ENCODE measurements around the gene BMPR1A. TPM values are rescaled to one million over a fixed set of nuclear protein-coding genes. Genes with fewer than 3 reads are reported as not detected.

Gene BMPR1A
- total and polyA plus RNA-seq, 12 donors, result 4.4 to 55.9 (median 27.0) TPM

- Histone ChIP-seq H3K9me3 (replicated peaks in 1 of 3) (no peaks in the 10 kb centered on the region), H3K4me1 (replicated peaks in 1 of 2) (peaks cover 18 to 44% of the 10 kb centered on the region in 2 donors), H3K27me3 (no peaks in the 10 kb centered on the region), H3K36me3 (replicated peaks in 1 of 2) (no peaks in the 10 kb centered on the region), H3K4me3 (peak overlapping the region in 1 of 4 donors; percentile 89), H3K27ac (peak overlapping the region in 1 of 5 donors; percentile 2)
- no peak for DNase-seq
- TF ChIP-seq POLR2A (IDR thresholded peaks at IDR 0.05) (no peak), CTCF (IDR thresholded peaks at IDR 0.05) (no peak)
- intact Hi-C loops (cut with DNase I), result no loop called here
- WGBS, 4 donors, result 25 to 52% (median 37%) methylated on average over 3 of the region's 3 CpGs
Measured at GRCh38 chr10:86759073-86759672, 2.8 kb downstream of the BMPR1A start.

GRCh38 chr10:86763404-86763803 is 7.0 kb downstream of the BMPR1A start:
- Histone ChIP-seq H3K36me3 (replicated peaks in 1 of 2) (no peaks in the 10 kb centered on the region), H3K4me1 (replicated peaks in 1 of 2) (peaks cover 8 to 30% of the 10 kb centered on the region in 2 donors), H3K27me3 (no peaks in the 10 kb centered on the region), H3K4me3 (no peak overlapping the region), H3K9me3 (replicated peaks in 1 of 3) (no peaks in the 10 kb centered on the region), H3K27ac (no peak overlapping the region)
- WGBS, 4 donors, result 44 to 63% (median 50%) methylated on average over 5 of the region's 5 CpGs
- TF ChIP-seq CTCF (IDR thresholded peaks at IDR 0.05) (no peak), POLR2A (IDR thresholded peaks at IDR 0.05) (no peak)
- intact Hi-C loops (cut with DNase I), result no loop called here
- DNase-seq, result peak in 2 of 7 donors; percentile 38 to 42

- intact Hi-C loops (cut with DNase I), result no loop called here
- H3K36me3 ChIP-seq (replicated peaks in 1 of 2), result no peaks in the 10 kb centered on the region
- H3K4me3 ChIP-seq, result no peak overlapping the region
- WGBS, 4 donors, result 87 to 94% (median 91%) methylated on average over 2 of the region's 2 CpGs
- H3K4me1 ChIP-seq (replicated peaks in 1 of 2), result peaks cover 0 to 29% of the 10 kb centered on the region in 2 donors
- no peak for DNase-seq
- H3K9me3 ChIP-seq (replicated peaks in 1 of 3), result no peaks in the 10 kb centered on the region
- H3K27me3 ChIP-seq, result no peaks in the 10 kb centered on the region
- no peak overlapping the region for H3K27ac ChIP-seq
- TF ChIP-seq CTCF (IDR thresholded peaks at IDR 0.05), result no peak
- TF ChIP-seq POLR2A (IDR thresholded peaks at IDR 0.05), result no peak
Measured at GRCh38 chr10:86765548-86765947, 9.1 kb downstream of the BMPR1A start.

- Histone ChIP-seq H3K36me3 (replicated peaks in 1 of 2) (no peaks in the 10 kb centered on the region), H3K27me3 (no peaks in the 10 kb centered on the region), H3K9me3 (replicated peaks in 1 of 3) (no peaks in the 10 kb centered on the region), H3K27ac (no peak overlapping the region), H3K4me3 (no peak overlapping the region), H3K4me1 (replicated peaks in 1 of 2) (peaks cover 0 to 14% of the 10 kb centered on the region in 2 donors)
- TF ChIP-seq CTCF (IDR thresholded peaks at IDR 0.05) (no peak), POLR2A (IDR thresholded peaks at IDR 0.05) (no peak)
- no peak for DNase-seq
- intact Hi-C loops (cut with DNase I), result no loop called here
- 55 to 66% (median 59%) methylated on average over 1 of the region's 1 CpG for WGBS, 4 donors
Measured at GRCh38 chr10:86768412-86769062, 12.1 kb downstream of the BMPR1A start.
